ENCODE data around the gene MMD.

The MMD gene

DNA sequence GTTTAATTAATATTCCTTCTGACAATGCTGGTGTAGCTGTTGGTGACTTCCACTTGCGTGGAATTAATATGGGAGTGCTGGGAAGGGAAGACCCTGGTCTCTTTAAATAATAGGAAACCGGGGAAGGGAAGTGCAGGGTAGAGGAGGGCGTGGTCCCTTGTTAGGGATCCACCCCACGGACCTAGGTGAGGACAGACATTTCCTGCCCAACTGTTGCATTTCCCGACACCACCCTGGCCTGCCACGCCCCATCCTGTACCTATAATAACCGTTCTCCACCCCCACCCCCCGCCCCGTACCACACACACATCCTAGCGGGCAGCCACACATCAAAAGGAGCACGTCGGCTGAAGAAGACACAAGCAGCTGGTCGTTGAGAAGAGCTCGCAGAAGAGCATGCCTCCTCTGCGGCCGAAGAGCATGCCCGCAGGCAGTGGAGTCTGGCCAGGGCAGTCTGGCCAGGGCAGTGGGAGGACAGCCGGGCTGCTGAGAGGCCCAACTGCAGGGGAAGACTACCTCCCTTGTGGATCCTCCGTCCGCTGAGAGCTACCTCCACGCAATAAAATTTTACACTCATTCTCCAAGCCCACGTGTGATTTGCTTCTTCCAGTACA is 36.8 kb upstream of the MMD start:
- no peak for TF ChIP-seq POLR2AphosphoS5 (IDR thresholded peaks at IDR 0.05; ENCODE audit: low read depth)
- no peak for TF ChIP-seq SPI1 (IDR thresholded peaks at IDR 0.05; ENCODE audit: borderline replicate concordance, low read depth)
- TF ChIP-seq, protein P1, sequence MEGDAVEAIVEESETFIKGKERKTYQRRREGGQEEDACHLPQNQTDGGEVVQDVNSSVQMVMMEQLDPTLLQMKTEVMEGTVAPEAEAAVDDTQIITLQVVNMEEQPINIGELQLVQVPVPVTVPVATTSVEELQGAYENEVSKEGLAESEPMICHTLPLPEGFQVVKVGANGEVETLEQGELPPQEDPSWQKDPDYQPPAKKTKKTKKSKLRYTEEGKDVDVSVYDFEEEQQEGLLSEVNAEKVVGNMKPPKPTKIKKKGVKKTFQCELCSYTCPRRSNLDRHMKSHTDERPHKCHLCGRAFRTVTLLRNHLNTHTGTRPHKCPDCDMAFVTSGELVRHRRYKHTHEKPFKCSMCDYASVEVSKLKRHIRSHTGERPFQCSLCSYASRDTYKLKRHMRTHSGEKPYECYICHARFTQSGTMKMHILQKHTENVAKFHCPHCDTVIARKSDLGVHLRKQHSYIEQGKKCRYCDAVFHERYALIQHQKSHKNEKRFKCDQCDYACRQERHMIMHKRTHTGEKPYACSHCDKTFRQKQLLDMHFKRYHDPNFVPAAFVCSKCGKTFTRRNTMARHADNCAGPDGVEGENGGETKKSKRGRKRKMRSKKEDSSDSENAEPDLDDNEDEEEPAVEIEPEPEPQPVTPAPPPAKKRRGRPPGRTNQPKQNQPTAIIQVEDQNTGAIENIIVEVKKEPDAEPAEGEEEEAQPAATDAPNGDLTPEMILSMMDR (IDR thresholded peaks at IDR 0.05; ENCODE audit: insufficient read depth, low read length): no peak
- TF ChIP-seq, protein P2, sequence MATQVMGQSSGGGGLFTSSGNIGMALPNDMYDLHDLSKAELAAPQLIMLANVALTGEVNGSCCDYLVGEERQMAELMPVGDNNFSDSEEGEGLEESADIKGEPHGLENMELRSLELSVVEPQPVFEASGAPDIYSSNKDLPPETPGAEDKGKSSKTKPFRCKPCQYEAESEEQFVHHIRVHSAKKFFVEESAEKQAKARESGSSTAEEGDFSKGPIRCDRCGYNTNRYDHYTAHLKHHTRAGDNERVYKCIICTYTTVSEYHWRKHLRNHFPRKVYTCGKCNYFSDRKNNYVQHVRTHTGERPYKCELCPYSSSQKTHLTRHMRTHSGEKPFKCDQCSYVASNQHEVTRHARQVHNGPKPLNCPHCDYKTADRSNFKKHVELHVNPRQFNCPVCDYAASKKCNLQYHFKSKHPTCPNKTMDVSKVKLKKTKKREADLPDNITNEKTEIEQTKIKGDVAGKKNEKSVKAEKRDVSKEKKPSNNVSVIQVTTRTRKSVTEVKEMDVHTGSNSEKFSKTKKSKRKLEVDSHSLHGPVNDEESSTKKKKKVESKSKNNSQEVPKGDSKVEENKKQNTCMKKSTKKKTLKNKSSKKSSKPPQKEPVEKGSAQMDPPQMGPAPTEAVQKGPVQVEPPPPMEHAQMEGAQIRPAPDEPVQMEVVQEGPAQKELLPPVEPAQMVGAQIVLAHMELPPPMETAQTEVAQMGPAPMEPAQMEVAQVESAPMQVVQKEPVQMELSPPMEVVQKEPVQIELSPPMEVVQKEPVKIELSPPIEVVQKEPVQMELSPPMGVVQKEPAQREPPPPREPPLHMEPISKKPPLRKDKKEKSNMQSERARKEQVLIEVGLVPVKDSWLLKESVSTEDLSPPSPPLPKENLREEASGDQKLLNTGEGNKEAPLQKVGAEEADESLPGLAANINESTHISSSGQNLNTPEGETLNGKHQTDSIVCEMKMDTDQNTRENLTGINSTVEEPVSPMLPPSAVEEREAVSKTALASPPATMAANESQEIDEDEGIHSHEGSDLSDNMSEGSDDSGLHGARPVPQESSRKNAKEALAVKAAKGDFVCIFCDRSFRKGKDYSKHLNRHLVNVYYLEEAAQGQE (IDR thresholded peaks at IDR 0.05; ENCODE audit: insufficient replicate concordance, low read depth): no peak
- TF ChIP-seq GABPA (IDR thresholded peaks at IDR 0.05; ENCODE audit: low read depth): no peak
- Histone ChIP-seq H3K4me3 (replicated peaks; ENCODE audit: insufficient read depth, low read length) (no peak overlapping the region), H3K27me3 (ENCODE audit: insufficient read depth, poor library complexity, severe bottlenecking) (no peaks in the 10 kb centered on the region), H3K27ac (replicated peaks) (no peak overlapping the region)
- no peak for DNase-seq (ENCODE audit: low read depth in 1 of 2, low spot score in 1 of 2)

DNA sequence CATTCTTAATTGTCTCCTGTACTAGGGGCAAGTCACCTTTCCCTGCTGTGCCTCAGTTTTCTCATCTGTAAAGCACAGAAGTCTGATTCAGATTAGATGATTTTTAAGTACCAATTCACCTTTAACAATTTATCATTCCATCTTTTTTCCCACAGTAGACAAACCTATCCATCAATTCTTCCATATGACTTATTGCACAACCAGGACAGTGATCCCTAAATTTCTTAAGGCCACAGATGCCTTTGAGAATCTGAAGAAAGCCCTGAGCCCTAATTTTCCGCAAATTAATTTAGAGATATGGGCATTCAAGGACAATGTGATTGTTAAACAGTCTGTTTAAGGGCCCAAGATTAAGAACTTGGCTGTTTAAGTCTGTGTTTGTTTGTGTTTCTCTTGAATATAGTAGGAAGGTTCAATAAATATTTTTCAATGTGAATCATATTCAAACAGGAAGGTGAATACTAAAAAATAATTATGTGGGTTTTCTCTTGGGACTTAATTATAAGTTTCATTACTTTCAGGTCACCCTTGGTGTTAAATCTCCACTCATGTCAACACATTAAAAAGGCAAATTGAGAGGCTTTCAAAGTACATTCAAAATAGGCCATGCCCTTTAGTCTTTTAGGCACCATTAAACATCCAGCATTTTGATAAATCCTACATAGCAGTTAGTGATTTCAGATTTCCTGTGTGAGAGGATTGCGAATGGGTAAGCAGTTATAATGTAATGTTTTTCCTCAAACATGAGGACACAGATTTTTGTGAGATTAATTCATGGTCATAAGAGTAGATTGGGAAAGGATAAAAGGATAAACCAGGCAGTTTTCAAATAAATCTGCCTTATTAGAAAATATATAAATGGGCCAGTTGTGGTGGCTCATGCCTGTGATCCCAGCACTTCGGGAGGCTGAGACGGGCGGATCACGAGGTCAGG is 34.9 kb upstream of the MMD start:
- Histone ChIP-seq H3K27ac (replicated peaks) (no peak overlapping the region), H3K27me3 (ENCODE audit: insufficient read depth, poor library complexity, severe bottlenecking) (no peaks in the 10 kb centered on the region), H3K4me3 (replicated peaks; ENCODE audit: insufficient read depth, low read length) (no peak overlapping the region)
- no peak for DNase-seq (ENCODE audit: low read depth in 1 of 2, low spot score in 1 of 2)
- no peak for TF ChIP-seq SPI1 (IDR thresholded peaks at IDR 0.05; ENCODE audit: borderline replicate concordance, low read depth)
- no peak for TF ChIP-seq GABPA (IDR thresholded peaks at IDR 0.05; ENCODE audit: low read depth)
- TF ChIP-seq, protein P1 (IDR thresholded peaks at IDR 0.05; ENCODE audit: insufficient read depth, low read length): no peak
- TF ChIP-seq, protein P2 (IDR thresholded peaks at IDR 0.05; ENCODE audit: insufficient replicate concordance, low read depth): no peak
- no peak for TF ChIP-seq POLR2AphosphoS5 (IDR thresholded peaks at IDR 0.05; ENCODE audit: low read depth)

DNA sequence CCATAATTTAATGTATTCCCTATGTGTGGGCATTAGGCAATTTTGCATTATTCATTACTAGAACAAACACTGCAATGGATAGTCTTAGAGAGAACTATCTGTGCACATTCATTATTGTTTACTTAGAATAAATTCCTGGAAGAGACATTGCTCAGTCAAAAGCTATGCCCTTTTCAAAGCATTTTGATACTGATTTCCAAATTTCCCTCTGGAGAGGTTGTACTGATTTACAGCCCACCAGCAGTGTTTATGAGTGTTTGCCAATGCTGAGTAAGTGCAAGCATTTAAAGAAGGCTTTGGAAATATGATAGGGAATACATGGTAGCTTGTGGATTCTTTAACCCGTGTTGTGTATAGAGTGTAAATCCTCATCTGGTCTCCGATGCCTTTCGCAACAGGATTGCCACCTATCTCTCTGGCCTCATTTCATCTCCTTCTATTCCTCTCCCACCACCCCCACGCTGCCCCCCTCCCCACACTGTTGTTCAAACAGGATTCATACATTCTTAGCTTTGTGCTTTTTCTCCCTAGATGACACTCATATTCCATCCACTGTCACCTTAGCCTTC is 33.4 kb upstream of the MMD start:
- TF ChIP-seq, protein P1 (IDR thresholded peaks at IDR 0.05; ENCODE audit: insufficient read depth, low read length): no peak
- TF ChIP-seq GABPA (IDR thresholded peaks at IDR 0.05; ENCODE audit: low read depth): no peak
- no peak for TF ChIP-seq POLR2AphosphoS5 (IDR thresholded peaks at IDR 0.05; ENCODE audit: low read depth)
- TF ChIP-seq, protein P2 (IDR thresholded peaks at IDR 0.05; ENCODE audit: insufficient replicate concordance, low read depth): no peak
- no peak for TF ChIP-seq SPI1 (IDR thresholded peaks at IDR 0.05; ENCODE audit: borderline replicate concordance, low read depth)
- DNase-seq (ENCODE audit: low read depth in 1 of 2, low spot score in 1 of 2): no peak
- no peak overlapping the region for H3K27ac ChIP-seq (replicated peaks)
- H3K27me3 ChIP-seq (ENCODE audit: insufficient read depth, poor library complexity, severe bottlenecking): no peaks in the 10 kb centered on the region
- no peak overlapping the region for H3K4me3 ChIP-seq (replicated peaks; ENCODE audit: insufficient read depth, low read length)

Data from HL-60 (cell line).